ENCODE measurements around the gene FHDC1.

The FHDC1 gene

DNA sequence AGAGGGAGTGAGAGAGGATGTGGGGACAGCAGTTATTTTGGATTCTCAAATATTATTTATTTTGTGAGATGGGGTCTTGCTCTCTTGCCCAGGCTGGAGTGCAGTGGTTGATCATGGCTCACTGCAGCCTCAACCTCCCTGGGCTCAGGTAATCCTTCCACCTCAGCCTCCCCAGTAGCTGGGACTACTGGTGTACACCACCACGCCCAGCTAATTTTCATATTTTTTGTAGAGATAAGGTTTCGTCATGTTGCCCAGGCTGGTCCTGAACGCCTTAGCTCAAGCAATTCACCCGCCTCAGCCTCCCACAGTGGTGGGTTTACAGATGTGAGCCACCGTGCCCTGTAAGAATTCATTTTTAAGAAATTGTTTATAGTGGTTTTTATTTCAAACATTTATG, 61.2 kb downstream of the FHDC1 start:
- DNase-seq, result no peak
- in situ Hi-C loops (cut with MboI; ENCODE audit: low pct_unique_long_range_greater_than_20kb, low sequenced_read_pairs), result no loop called here

DNA sequence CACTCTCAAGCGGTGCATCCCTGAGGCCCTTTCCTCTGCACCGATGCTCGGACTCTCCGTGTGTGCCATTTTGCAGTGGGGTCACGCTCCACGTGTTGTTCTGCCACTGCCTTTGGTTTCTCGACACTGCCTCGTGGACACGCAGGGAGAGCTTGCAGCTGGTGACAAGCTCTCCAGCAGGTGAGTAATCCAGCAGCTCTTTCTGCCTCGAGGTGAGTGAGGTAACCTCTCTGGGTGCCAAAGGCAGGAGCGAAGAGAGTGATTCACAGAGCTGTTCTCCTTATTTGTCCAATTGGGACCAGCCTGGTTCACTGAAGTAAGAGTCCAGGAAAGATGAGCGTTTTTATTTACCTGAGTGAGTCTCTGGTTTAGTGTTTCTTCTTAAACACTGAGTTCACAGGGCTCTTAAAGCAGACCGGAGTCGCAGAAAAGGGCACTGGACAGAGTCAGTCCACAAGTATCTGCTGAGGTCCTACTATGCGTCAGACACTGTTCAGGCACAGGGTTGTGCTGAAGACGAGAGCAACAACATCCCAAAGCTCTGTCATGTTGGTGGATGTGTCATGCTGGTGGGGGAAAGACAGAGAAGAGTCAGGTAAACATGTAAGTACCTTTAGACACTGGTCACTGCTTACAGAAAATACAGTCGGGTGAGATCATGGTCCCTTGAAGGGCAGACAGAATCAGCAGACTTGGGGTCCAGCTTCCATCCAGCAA, 61.8 kb downstream of the FHDC1 start:
- in situ Hi-C loops (cut with MboI; ENCODE audit: low pct_unique_long_range_greater_than_20kb, low sequenced_read_pairs), result no loop called here
- no peak for DNase-seq

DNA sequence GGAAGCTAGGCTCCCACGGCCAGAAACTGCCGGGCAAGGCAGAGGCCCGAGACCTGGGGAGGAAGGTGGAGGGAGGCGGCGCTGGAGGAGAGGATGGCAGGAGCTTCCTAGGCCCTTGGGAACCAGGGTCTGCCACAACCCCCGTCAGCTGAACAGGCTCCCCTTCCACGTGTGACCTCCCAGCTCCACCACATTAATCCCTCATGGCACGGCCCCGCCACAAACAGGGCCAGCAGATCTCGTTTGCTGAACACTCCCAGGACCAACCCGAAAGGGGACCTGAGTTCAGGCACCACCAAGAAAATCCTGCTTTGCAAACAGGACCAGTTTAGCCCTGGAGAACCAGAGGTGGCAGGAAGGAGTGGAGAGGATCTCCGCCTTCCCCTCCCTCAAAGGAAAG, 62.7 kb downstream of the FHDC1 start:
- in situ Hi-C loops (cut with MboI; ENCODE audit: low pct_unique_long_range_greater_than_20kb, low sequenced_read_pairs), result no loop called here
- no peak for DNase-seq

DNA sequence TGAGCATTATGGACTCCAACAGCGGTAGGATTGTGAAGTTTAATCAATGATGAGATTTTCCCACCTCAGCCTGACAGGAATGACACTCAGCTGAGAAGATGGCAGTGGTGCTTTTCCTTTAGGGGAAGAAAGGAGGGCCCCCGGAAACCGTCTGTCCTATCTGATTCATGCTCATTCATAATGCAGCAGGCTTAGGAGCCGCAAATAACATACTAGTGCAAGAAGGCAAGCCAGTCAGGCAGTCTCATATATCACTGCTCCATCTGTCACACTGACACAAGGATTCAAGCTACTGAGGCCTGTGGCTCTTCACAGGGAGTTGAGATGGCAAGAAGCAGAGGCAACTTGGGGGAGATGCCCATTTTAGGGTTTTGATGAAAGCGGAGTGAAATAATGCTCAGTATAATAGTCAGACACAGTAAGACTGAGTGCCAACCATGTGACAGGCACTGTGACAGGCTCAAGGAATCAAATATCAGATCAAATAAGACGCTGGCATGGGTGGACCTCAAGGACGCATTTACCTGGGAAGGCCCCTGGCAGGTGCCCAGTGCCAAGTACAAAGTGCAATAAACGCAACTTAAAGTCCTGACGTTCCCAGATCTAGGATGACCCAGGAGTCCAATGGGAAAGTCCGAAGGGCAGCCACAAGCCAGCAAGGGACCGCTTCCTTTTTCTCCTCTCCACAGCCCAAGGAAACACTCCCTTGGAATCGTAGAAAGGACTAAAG, 63.4 kb downstream of the FHDC1 start:
- in situ Hi-C loops (cut with MboI; ENCODE audit: low pct_unique_long_range_greater_than_20kb, low sequenced_read_pairs), result no loop called here

DNA sequence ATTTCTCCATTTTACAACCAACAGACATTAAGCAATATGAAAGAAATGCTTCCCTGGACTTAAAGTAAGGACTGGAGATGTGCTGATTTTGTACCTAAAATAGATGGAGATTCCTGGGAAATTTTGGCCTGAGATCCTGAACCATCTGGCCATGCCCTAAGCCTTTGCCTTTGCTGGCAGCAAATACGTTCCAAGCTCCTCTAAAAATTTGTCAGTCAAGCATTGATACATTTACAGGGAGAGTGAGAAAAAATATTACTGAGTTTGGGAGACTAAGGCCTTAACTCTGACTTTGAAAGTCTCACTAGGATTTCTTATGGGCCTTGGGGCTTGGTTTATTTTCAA, 63.9 kb downstream of the FHDC1 start:
- in situ Hi-C loops (cut with MboI; ENCODE audit: low pct_unique_long_range_greater_than_20kb, low sequenced_read_pairs), result no loop called here
- no peak for DNase-seq

More for the DNA sequence above, 63.4 kb downstream of the FHDC1 start:
- DNase-seq, result no peak

DNA sequence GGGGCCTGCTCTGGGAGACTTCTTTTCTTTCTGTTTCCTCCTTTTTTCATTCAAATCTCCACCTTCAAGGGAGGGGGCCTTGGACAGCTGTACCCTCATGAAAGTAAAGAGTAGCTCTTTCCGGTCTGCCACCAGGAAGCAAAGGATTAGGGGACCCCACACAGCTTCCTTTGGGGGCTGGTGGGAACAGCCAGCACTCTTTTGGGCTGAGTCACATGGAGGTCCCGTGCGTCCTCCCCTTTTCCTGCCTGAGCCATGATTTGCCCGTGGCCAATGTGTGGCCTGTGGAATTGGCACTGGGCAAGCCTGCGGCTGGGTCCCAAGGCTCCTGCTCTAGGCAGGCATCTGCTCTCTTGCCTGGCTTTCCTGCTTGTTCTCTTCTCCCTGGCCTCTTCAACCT, 65.5 kb downstream of the FHDC1 start:
- in situ Hi-C loops (cut with MboI; ENCODE audit: low pct_unique_long_range_greater_than_20kb, low sequenced_read_pairs), result no loop called here
- DNase-seq, result no peak

DNA sequence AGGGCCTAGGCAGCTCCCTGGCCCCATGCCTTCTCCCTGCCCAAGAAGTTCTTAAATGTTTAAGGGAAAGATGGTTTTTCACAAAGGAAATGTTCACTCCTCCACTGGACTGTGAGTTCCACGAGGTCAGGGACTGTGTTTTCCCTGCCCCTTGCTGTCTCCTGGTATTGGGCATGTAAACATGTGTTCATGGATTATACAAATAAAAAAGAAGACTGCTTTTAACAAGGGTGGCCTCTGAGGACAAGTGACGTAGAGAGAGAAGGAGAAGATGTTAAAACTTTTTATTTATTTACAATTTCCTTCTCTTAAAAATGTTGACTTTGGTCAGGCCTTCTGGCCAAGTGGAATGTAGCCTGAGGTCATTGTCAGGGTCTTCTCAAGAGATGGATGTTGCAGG, 66.0 kb downstream of the FHDC1 start:
- no peak for DNase-seq
- in situ Hi-C loops (cut with MboI; ENCODE audit: low pct_unique_long_range_greater_than_20kb, low sequenced_read_pairs), result no loop called here

DNA sequence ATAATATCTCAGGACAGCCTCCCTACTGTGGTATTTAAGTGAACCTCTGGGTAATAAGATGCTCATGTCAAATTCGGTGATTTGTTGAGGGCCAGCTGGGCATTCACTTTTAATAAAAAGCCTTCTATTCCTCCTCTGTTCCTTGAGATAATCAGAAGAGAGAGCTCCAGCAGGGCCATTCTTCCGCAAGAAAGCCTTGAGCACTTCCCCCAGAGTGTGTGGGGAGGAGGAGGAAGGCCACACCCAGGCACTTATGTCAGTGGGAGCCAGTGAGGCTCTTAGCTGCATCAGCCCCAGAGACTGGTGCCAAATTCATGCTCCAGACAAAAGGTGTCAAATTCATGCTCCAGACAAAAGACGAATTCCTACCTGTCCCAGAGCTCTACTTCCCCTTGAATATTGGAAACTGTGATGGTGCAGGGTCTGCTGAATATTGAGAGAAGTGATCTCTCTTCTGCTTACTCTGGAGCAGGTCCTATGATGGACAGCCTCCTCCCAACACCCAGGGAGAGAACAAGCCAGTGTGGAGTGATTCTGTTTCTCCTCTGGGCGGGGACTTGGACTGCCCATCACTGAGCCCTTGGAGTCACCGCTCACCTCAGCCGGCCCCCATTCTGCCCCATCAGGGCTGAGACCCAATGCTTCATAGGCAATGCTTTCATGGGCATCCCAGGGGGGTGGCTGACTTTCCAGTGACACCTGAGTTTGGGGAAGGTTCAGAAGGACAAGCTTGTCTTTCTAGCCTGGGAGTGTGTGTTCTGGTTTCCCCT, 68.1 kb downstream of the FHDC1 start:
- in situ Hi-C loops (cut with MboI; ENCODE audit: low pct_unique_long_range_greater_than_20kb, low sequenced_read_pairs), result no loop called here

DNA sequence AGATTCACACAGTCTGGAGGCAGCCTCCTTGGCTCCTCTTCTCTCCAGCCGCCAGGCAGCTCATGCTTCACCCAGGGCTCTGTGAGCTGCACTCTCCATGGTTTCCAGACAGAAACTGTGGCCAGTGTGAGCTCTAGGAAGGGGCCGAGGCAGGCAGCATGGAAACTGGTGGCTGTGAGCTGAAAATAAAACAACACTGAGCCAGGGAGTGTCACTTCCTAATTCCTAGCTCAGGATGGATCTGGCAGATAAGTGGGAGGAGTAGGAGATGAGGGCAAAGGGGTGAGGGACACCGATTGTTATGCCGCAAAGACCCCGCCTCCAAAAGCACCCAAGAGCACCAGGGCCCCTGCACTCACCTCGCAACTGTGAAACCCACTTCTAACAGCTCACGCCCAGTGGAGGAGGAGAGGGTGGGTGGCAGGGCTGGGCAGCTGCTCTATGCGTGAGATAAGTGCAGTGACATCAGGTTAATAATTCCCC, 69.8 kb downstream of the FHDC1 start:
- in situ Hi-C loops (cut with MboI; ENCODE audit: low pct_unique_long_range_greater_than_20kb, low sequenced_read_pairs), result no loop called here
- peak; percentile 32 for DNase-seq

More for the DNA sequence above, 68.1 kb downstream of the FHDC1 start:
- no peak for DNase-seq

DNA sequence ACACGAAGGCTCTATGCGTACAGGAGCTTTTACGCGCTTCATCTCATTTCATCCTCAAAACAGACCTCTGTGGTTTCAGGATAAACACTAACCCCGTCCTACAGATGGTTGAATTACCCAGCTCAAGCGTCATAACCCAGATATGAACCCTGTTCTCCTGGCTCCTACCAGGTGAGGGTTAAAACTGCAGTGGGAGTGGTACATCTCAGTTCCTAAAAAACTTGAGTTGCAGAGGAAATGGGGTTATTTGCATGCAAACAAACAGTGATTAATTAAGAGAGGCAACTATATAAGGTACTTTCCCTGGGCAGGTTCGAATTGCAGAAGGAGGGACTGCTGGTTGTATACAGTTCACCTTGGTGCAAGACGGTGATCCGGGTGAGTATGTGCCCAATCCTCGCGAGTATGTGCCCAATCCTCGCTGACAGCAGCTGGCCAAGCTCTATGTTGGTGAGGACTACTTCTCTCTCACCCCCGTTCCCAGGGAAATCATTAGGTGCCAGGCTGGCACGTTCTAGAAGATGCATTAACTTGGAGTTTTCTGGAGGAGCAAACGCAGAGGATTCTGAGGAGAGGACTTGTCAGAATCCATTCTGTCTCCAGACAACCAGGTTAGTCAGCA, 72.6 kb downstream of the FHDC1 start:
- no peak for DNase-seq
- in situ Hi-C loops (cut with MboI; ENCODE audit: low pct_unique_long_range_greater_than_20kb, low sequenced_read_pairs), result no loop called here

DNA sequence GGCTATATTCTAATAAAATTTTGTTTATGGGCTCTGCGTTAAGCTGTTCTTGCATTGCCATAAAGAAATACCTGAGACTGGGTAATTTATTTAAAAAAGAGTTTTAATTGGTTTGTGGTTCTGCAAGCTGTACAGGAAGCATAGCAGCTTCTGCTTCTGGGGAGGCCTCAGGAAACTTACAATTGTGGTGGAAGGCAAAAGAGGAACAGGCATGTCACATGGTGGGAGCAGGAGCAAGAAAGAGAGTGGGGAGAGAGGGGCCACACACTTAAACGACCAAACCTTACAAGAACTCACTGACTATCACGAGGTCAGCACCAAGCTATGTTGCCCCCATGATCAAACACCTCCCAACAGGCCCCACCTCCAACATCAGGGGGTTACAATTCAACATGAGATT, 74.0 kb downstream of the FHDC1 start:
- in situ Hi-C loops (cut with MboI; ENCODE audit: low pct_unique_long_range_greater_than_20kb, low sequenced_read_pairs), result no loop called here

DNA sequence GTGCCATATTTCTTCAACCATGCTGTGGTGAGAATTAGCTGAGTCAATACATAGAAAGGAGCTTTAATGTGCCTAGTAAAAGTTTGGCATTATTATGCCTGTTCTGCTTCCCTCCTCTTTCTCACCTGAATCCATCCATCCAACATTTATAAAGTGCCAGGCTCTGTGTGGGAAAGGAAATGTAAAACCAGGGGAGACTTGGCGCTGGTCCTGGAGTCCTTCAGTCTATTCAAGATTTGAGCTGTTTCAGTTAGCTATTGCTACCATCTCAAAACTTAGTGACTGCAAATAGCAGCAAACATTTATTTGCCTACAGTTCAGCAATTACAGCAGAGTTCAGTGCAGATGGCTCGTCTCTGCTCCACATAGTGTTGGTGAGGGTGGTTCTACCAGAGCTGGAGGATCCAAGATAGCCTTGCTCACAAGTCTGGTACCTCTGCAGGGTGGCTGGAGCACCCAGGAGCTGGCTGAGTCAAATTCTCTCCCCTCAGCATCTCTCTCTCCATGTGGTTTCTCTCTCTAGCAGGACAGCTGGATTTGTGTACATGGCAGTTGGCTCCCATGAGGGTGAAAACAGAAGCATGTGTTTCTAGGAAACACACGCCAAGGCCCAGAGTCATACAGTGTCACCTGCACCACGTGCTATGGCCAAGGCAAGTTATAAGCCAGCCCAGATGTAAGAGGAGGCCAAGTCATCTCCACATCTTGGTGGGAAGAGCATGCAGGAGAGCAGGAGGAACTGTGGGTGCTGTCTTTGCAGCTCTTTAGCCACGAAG, 77.3 kb downstream of the FHDC1 start:
- in situ Hi-C loops (cut with MboI; ENCODE audit: low pct_unique_long_range_greater_than_20kb, low sequenced_read_pairs), result no loop called here
- no peak for DNase-seq

More for the DNA sequence above, 74.0 kb downstream of the FHDC1 start:
- peak; percentile 78 for DNase-seq

DNA sequence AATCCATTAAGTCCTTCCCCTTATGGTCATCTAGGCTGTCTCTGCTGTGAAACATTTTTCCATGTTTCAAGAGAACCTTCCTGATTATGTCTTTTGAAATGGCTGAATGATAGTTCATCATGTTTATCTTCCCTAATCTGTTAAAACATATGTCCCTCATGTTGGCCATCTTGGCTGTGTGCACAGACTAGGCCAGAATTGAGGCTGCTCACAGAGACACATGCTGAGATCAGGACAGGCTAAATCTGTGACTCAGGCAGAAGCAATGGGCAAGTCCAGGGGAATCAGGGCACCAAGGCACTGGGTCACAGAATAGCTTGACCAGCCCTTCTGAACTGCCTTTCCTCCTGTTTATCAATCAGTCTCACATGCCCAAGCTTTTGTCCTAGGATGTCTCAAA, 78.3 kb downstream of the FHDC1 start:
- in situ Hi-C loops (cut with MboI; ENCODE audit: low pct_unique_long_range_greater_than_20kb, low sequenced_read_pairs), result no loop called here
- no peak for DNase-seq

DNA sequence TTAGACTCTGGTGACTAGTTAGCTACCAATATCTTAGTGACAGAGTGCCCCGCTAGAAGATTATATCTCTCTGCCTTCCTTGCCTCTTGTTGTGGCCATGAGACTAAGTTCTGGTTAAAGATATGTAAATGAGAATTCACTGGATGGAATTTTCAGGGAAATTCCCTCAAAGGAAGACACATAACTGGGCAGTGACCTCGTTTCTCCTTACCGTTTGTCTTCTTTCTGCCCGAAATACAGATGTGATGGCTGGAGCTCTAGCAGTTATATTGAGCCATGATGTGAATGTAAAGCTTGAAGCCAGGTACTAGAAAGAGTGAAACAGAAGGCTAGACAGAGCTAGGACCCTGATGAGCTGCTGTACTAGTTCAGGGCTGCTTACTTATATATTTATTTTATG, 80.5 kb downstream of the FHDC1 start:
- in situ Hi-C loops (cut with MboI; ENCODE audit: low pct_unique_long_range_greater_than_20kb, low sequenced_read_pairs), result no loop called here

DNA sequence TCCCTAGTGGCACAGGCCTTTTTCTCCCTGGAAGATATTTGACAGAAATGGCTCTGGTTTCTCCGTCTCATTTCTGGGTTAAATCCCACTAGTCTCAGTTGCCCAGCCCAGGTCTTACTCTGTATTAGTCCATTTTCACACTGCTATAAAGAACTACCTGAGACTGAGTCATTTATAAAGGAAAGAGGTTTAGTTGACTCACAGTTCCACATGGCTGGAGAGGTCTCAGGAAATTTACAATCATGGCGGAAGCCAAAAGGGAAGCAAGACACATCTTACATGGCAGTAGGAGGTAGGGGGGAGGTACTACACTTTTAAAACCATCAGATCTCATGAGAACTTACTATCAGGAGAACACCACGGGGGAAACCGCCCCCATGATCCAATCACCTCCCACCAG, 81.9 kb downstream of the FHDC1 start:
- in situ Hi-C loops (cut with MboI; ENCODE audit: low pct_unique_long_range_greater_than_20kb, low sequenced_read_pairs), result no loop called here
- no peak for DNase-seq

More for the DNA sequence above, 80.5 kb downstream of the FHDC1 start:
- DNase-seq, result no peak

DNA sequence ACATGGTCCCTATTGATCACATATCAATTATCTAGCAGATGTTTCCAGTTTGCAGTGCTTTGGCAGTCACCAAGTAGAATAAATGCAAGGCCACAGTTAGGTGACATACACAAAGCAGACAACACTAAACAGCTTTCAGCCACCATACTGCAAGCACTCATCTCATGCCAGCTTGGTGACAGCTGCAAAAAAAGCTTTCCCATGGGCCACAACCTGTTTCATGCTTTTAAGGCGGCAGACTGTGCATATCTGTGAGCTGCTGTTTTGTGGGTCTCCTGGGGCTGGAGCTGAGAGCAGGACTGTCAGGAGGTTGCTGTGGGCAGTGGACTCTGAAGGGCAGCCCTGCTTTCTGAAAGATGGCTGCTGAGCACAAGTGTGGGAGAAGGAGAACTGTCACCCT, 82.6 kb downstream of the FHDC1 start:
- DNase-seq, result no peak
- in situ Hi-C loops (cut with MboI; ENCODE audit: low pct_unique_long_range_greater_than_20kb, low sequenced_read_pairs), result no loop called here

DNA sequence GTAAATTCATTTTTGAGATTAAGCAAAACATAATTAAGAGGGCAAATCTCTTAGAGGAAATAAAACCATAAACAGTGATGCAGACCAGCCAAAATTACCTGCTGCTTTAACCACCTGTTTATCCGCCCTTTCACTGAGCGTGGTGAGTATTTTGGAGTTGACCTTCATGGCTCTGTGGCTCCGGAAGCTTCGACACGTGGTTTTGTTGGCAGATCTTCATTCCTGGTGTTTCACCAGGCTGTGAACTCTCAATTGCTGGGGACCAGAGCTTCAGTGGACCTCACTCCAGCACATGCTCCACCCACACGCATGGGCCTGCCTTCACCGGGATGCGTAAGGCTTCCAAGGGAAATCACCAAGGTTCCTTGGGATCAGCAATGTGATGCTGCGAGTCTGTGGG, 83.8 kb downstream of the FHDC1 start:
- in situ Hi-C loops (cut with MboI; ENCODE audit: low pct_unique_long_range_greater_than_20kb, low sequenced_read_pairs), result no loop called here
- no peak for DNase-seq

DNA sequence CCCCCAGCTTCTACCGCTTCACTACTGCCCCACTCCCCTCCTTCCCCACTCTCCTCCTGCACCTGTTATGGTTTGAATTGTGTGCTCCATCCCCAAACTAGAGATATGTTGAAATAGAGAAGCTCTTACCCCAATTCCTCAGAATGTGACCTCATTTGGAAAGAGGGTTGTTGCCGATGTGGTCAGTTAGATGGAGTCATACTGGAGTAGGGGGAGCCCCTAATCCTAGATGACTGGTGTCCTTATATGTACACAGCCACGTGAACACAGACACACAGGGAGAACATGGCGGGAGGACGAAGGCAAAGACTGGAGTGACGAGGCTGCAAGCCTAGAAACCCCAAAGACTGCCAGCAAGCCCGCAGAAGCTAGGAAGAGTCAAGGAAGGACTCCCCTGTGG, 84.3 kb downstream of the FHDC1 start:
- no peak for DNase-seq
- in situ Hi-C loops (cut with MboI; ENCODE audit: low pct_unique_long_range_greater_than_20kb, low sequenced_read_pairs), result no loop called here

DNA sequence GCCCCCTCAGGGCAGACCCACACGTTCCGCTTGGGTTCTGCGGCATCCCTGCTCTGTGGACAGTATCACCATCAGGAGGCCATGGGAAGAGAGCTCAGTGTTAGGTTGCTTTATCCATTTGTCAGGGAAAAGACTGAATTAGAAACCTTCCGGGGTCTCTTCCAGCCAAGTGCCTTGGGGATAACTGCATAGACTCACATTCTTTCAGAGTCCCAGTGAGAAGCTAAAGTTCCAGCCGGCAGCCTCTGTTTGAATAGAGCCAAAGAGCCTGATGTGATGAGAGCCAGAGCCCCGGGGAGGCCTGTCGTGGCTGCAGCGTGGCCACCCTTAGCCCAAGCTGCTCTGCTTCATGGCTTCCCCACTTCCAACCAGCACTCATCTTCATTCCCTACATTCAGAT, 85.2 kb downstream of the FHDC1 start:
- in situ Hi-C loops (cut with MboI; ENCODE audit: low pct_unique_long_range_greater_than_20kb, low sequenced_read_pairs), result no loop called here
- no peak for DNase-seq

Data from KBM-7 (cell line).